OCI-LY7 (cell line): ENCODE data around the gene SELENOK. TPM values are rescaled to one million over a fixed set of nuclear protein-coding genes. Genes with fewer than 3 reads are reported as not detected.

Source experiments
- BruUV-seq: library from RNA; stranded (reverse); fragments of 400-500 nt; replicated peaks from 2 replicates; lab custom pipeline; 2021; lab: Mats Ljungman, UMichigan
- CTCF ChIA-PET: fragments of 300-600 bp; sonication (Branson Sonifier 250); formaldehyde crosslinking; loops from one replicate; lab custom pipeline; 2022; ENCODE audit warnings: antibody characterized with exemption; ENCODE audit not compliant: unreplicated experiment; lab: Charles Lee
- POLR2A ChIA-PET: fragments of 300-600 bp; sonication (Branson Sonifier 250); formaldehyde crosslinking; loops from one replicate; lab custom pipeline; 2022; ENCODE audit warnings: antibody characterized with exemption; lab: Charles Lee
- DNase-seq: peaks from one replicate; pipeline ENCODE4 v3.0.0-alpha.2; 2015; ENCODE audit warnings: low spot score
- H2AFZ ChIP-seq: fragments of 200-600 bp; sonication (generic), shearing (Covaris generic); 2 replicates; pipeline ENCODE4 v1.6.1; 2014; ENCODE audit warnings: mild to moderate bottlenecking, antibody characterized with exemption, low read length, moderate library complexity
- H3K27ac ChIP-seq: fragments of 200-600 bp; sonication (generic); 2 replicates; pipeline ENCODE4 v1.5.1; 2014; ENCODE audit warnings: mixed run types, low read depth, mild to moderate bottlenecking, moderate library complexity, low read length, inconsistent platforms; ENCODE audit not compliant: poor library complexity, severe bottlenecking
- H3K36me3 ChIP-seq: fragments of 200-600 bp; sonication (generic); 2 replicates; pipeline ENCODE4 v1.6.1; 2014; ENCODE audit warnings: mild to moderate bottlenecking, antibody characterized with exemption, low read length, moderate library complexity, mixed read lengths; ENCODE audit not compliant: insufficient read depth
- H3K4me1 ChIP-seq: fragments of 200-600 bp; sonication (generic); 2 replicates; pipeline ENCODE4 v1.5.1; 2014; ENCODE audit warnings: mild to moderate bottlenecking, low read length; ENCODE audit not compliant: insufficient read depth, poor library complexity, severe bottlenecking
- H3K4me2 ChIP-seq: fragments of 200-600 bp; sonication (generic); 2 replicates; pipeline ENCODE4 v1.6.1; 2014; ENCODE audit warnings: mild to moderate bottlenecking, low read length
- H3K4me3 ChIP-seq: fragments of 200-600 bp; sonication (generic); 2 replicates; pipeline ENCODE4 v1.5.1; 2014; ENCODE audit warnings: mild to moderate bottlenecking, low read depth, low read length; ENCODE audit not compliant: poor library complexity, severe bottlenecking
- H3K79me2 ChIP-seq: fragments of 200-600 bp; sonication (generic); 2 replicates; pipeline ENCODE4 v1.6.1; 2016; ENCODE audit warnings: low read depth, mild to moderate bottlenecking, low read length, moderate library complexity, mixed read lengths; ENCODE audit not compliant: insufficient read depth
- H3K9me2 ChIP-seq: fragments of 200-600 bp; sonication (generic); 2 replicates; pipeline ENCODE4 v1.6.1; 2016; ENCODE audit warnings: mild to moderate bottlenecking, low read length, mixed read lengths; ENCODE audit not compliant: insufficient read depth
- H3K9me3 ChIP-seq: fragments of 200-600 bp; sonication (generic); 2 replicates; pipeline ENCODE4 v1.6.1; 2014; ENCODE audit warnings: mild to moderate bottlenecking, mixed run types, low read length, mixed read lengths
- H4K20me1 ChIP-seq: fragments of 200-600 bp; sonication (generic); 2 replicates; pipeline ENCODE4 v1.6.1; 2014; ENCODE audit warnings: mild to moderate bottlenecking, antibody characterized with exemption, low read length, moderate library complexity, mixed read lengths; ENCODE audit not compliant: insufficient read depth
- EZH2phosphoT487 ChIP-seq: fragments of 200-600 bp; sonication (generic); IDR thresholded peaks from 2 replicates; pipeline ENCODE4 v1.6.1; 2018; ENCODE audit warnings: low read depth, borderline replicate concordance, mild to moderate bottlenecking, mixed run types, antibody characterized with exemption, low read length, moderate library complexity, mixed read lengths
- intact Hi-C: fragments of 100-400 bp; cut with micrococcal nuclease; formaldehyde crosslinking; loops from one replicate; pipeline ENCODE4 v1.10.0; 2022; ENCODE audit not compliant: unreplicated experiment
- total RNA-seq, 2 experiments: library from RNA; depleted of rRNA in 1 of 2; stranded (reverse); fragments of >200 nt in 1 of 2; shearing (Covaris generic) in 1 of 2; gene quantifications; 2 replicates each; pipeline ENCODE4 v1.2.3, GENCODE V29; 2014 to 2022
- TF ChIP-seq, protein P1 (sequence below): fragments of 200-600 bp; sonication (generic); conservative IDR thresholded peaks from 2 replicates; pipeline ENCODE4 v1.5.1; 2014; ENCODE audit warnings: mild to moderate bottlenecking, antibody characterized with exemption, low read length, moderate library complexity, mixed read lengths

Gene SELENOK
- total RNA-seq, 2 experiments from 2014 or later = 36.7 to 48.7 TPM

GRCh38 chr3:53919741-53920140, 28.1 kb upstream of the SELENOK start:
- H3K4me3 ChIP-seq = no peak overlapping the region
- H2AFZ ChIP-seq = no peak overlapping the region
- TF ChIP-seq EZH2phosphoT487 = no peak
- TF ChIP-seq, protein P1, sequence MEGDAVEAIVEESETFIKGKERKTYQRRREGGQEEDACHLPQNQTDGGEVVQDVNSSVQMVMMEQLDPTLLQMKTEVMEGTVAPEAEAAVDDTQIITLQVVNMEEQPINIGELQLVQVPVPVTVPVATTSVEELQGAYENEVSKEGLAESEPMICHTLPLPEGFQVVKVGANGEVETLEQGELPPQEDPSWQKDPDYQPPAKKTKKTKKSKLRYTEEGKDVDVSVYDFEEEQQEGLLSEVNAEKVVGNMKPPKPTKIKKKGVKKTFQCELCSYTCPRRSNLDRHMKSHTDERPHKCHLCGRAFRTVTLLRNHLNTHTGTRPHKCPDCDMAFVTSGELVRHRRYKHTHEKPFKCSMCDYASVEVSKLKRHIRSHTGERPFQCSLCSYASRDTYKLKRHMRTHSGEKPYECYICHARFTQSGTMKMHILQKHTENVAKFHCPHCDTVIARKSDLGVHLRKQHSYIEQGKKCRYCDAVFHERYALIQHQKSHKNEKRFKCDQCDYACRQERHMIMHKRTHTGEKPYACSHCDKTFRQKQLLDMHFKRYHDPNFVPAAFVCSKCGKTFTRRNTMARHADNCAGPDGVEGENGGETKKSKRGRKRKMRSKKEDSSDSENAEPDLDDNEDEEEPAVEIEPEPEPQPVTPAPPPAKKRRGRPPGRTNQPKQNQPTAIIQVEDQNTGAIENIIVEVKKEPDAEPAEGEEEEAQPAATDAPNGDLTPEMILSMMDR = no peak
- H3K4me2 ChIP-seq = no peak overlapping the region
- no peaks in the 10 kb centered on the region for H4K20me1 ChIP-seq
- no peaks in the 10 kb centered on the region for H3K9me2 ChIP-seq
- intact Hi-C loops = no loop called here
- no peak overlapping the region for H3K27ac ChIP-seq
- BruUV-seq = no TSS peak
- ChIA-PET POLR2A (interaction anchor here (0.6 kb wide), 1 partner anchor 209 kb away, joined by 3 read pairs; no protein-coding TSS in a partner anchor), CTCF (no interaction called here)
- no peaks in the 10 kb centered on the region for H3K4me1 ChIP-seq
- no peak for DNase-seq
- no peaks in the 10 kb centered on the region for H3K36me3 ChIP-seq
- H3K9me3 ChIP-seq = no peaks in the 10 kb centered on the region
- no peaks in the 10 kb centered on the region for H3K79me2 ChIP-seq

- intact Hi-C loops = no loop called here
- Histone ChIP-seq H3K27ac (no peak overlapping the region), H2AFZ (no peak overlapping the region), H3K9me3 (no peaks in the 10 kb centered on the region), H3K36me3 (no peaks in the 10 kb centered on the region), H3K4me3 (no peak overlapping the region), H3K4me2 (no peak overlapping the region), H3K4me1 (no peaks in the 10 kb centered on the region), H3K9me2 (no peaks in the 10 kb centered on the region), H3K79me2 (no peaks in the 10 kb centered on the region), H4K20me1 (no peaks in the 10 kb centered on the region)
- BruUV-seq = no TSS peak
- CTCF ChIA-PET = no interaction called here
- POLR2A ChIA-PET = interaction anchor here (0.7 kb wide), 1 partner anchor 1138 kb away, joined by 6 read pairs; no protein-coding TSS in a partner anchor
- no peak for DNase-seq
- no peak for TF ChIP-seq EZH2phosphoT487
These were observed 21.7 kb upstream of the SELENOK start for GRCh38 chr3:53913401-53913800.

DNA sequence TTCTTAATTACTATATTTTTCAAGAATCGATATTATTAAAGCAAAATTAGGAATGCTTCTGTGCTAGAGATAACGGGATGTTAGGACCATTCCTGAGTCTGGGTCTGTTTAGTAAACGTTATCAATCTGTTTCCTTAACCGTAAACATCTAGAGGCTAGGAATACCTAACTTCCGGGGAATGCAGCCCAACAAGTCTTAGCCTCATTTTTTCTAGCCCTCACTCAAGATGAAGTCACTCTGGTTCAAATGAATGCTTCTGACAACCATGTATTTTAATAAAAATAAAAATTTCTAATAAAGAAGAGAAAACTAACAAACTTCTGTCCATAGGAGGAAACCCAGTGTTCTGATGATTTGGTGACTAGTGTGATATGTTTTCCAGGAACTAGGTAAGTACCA, 11.1 kb upstream of the SELENOK start:
- BruUV-seq = no TSS peak
- no peaks in the 10 kb centered on the region for H3K36me3 ChIP-seq
- H2AFZ ChIP-seq = no peak overlapping the region
- H3K27ac ChIP-seq = no peak overlapping the region
- H4K20me1 ChIP-seq = no peaks in the 10 kb centered on the region
- H3K79me2 ChIP-seq = no peaks in the 10 kb centered on the region
- TF ChIP-seq, protein P1 = no peak
- TF ChIP-seq EZH2phosphoT487 = no peak
- no peaks in the 10 kb centered on the region for H3K4me1 ChIP-seq
- no peaks in the 10 kb centered on the region for H3K9me2 ChIP-seq
- no peak overlapping the region for H3K4me3 ChIP-seq
- ChIA-PET CTCF (no interaction called here), POLR2A (no interaction called here)
- H3K9me3 ChIP-seq = no peaks in the 10 kb centered on the region
- DNase-seq = no peak
- H3K4me2 ChIP-seq = no peak overlapping the region
- intact Hi-C loops = no loop called here
